Chondrocyte (in vitro differentiated cells): ENCODE results near the gene HCN2. TPM values are rescaled to one million over a fixed set of nuclear protein-coding genes. Genes with fewer than 3 reads are reported as not detected.

Source experiments
- DNase-seq: peaks from one replicate; pipeline ENCODE4 v3.0.0; 2021; ENCODE audit warnings: mixed read lengths, low spot score
- H3K27ac Mint-ChIP-seq: one replicate; pipeline ENCODE4 v1.8.0; 2021; ENCODE audit warnings: mild to moderate bottlenecking, moderate library complexity, mixed read lengths; ENCODE audit not compliant: unreplicated experiment
- H3K27me3 Mint-ChIP-seq: 2 replicates; pipeline ENCODE4 v1.8.0; 2021; ENCODE audit warnings: low read depth, mixed read lengths
- H3K36me3 Mint-ChIP-seq: 2 replicates; pipeline ENCODE4 v1.8.0; 2021; ENCODE audit warnings: low read depth, mixed read lengths
- H3K4me1 Mint-ChIP-seq: 2 replicates; pipeline ENCODE4 v1.8.0; 2021; ENCODE audit warnings: low read depth, mild to moderate bottlenecking, mixed read lengths
- H3K4me3 Mint-ChIP-seq: one replicate; pipeline ENCODE4 v1.8.0; 2021; ENCODE audit warnings: mild to moderate bottlenecking, moderate library complexity, mixed read lengths; ENCODE audit not compliant: unreplicated experiment
- H3K9me3 Mint-ChIP-seq: 2 replicates; pipeline ENCODE4 v1.8.0; 2021; ENCODE audit warnings: low read depth, mixed read lengths
- CTCF ChIP-seq: fragments of 200-600 bp; sonication (generic); IDR thresholded peaks from 2 replicates; pipeline ENCODE4 v1.5.0; 2021; ENCODE audit warnings: antibody characterized with exemption, mild to moderate bottlenecking, moderate library complexity
- total RNA-seq: library from RNA; stranded (reverse); gene quantifications from 3 replicates; pipeline ENCODE4 v1.2.1, GENCODE V29; 2021

HCN2 gene
- total RNA-seq, 1 donor from 2014 or later, result 6.2 TPM

- Mint-ChIP-seq H3K9me3 (no peaks in the 10 kb centered on the region), H3K4me1 (peaks cover 4% of the 10 kb centered on the region), H3K27me3 (no peaks in the 10 kb centered on the region), H3K27ac (no peak overlapping the region), H3K36me3 (peaks cover 1% of the 10 kb centered on the region), H3K4me3 (no peak overlapping the region)
- TF ChIP-seq CTCF, result no peak
- no peak for DNase-seq
Observed at GRCh38 chr19:640606-641189, 51.0 kb downstream of the HCN2 start.

DNA sequence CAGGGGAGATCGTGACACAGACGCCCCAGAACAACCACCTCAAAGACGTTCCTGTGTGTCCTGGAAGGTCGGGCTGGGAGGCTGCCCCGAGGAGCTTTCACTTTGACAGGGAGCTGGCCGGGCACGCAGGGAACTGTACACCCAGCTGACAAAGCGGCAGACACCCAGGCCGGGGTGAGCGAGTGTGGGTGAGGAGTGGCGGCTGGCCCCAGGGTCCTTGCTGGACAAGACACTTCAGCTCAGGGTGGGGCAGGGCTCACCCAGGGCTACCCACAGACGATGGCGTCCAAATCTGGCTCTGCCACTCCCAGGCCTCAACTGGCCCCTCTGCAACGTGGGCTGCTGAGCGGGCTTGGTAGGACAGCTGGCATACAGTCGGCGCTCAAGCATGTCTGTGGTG is 52.0 kb downstream of the HCN2 start:
- Mint-ChIP-seq H3K27ac (no peak overlapping the region), H3K4me3 (no peak overlapping the region), H3K9me3 (no peaks in the 10 kb centered on the region), H3K36me3 (peaks cover 4% of the 10 kb centered on the region), H3K27me3 (no peaks in the 10 kb centered on the region), H3K4me1 (peaks cover 4% of the 10 kb centered on the region)
- no peak for TF ChIP-seq CTCF
- DNase-seq, result no peak

- Mint-ChIP-seq H3K36me3 (peaks cover 4% of the 10 kb centered on the region), H3K27me3 (no peaks in the 10 kb centered on the region), H3K9me3 (no peaks in the 10 kb centered on the region), H3K4me3 (no peak overlapping the region), H3K4me1 (peaks cover 4% of the 10 kb centered on the region), H3K27ac (no peak overlapping the region)
- no peak for DNase-seq
- TF ChIP-seq CTCF, result no peak
Observed at GRCh38 chr19:642767-643727, 53.4 kb downstream of the HCN2 start.

- Mint-ChIP-seq H3K27ac (no peak overlapping the region), H3K36me3 (peaks cover 6% of the 10 kb centered on the region), H3K4me3 (no peak overlapping the region), H3K9me3 (no peaks in the 10 kb centered on the region), H3K4me1 (peaks cover 4% of the 10 kb centered on the region), H3K27me3 (no peaks in the 10 kb centered on the region)
- no peak for DNase-seq
- TF ChIP-seq CTCF, result no peak
Observed at GRCh38 chr19:643736-644135, 54.1 kb downstream of the HCN2 start.

DNA sequence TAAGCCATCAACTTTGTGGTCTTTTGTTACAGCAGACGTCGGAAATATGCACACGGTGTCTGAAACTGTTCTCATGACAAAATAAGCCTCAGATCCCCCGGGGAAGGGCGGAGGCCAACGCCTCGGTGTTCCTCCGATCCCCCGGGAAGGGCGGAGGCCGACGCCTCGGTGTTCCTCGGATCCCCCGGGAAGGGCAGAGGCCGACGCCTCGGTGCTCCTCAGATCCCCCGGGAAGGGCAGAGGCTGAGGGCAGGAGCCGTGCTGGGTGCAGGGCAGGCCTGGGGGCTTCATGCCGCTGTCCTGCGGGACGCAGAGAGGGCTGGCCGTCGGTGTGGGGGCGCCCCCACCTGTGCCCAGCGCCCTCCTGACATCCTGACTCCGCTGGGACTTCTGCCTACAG is 54.7 kb downstream of the HCN2 start:
- DNase-seq, result no peak
- Mint-ChIP-seq H3K36me3 (peaks cover 6% of the 10 kb centered on the region), H3K27me3 (no peaks in the 10 kb centered on the region), H3K4me3 (no peak overlapping the region), H3K9me3 (no peaks in the 10 kb centered on the region), H3K27ac (no peak overlapping the region), H3K4me1 (peaks cover 1% of the 10 kb centered on the region)
- TF ChIP-seq CTCF, result no peak
